ENCODE results near the gene FMN1.

The FMN1 gene

GRCh38 chr15:33048255-33048654 is 146.3 kb downstream of the FMN1 start:
- DNase-seq, result peak; percentile 32

- no peak for DNase-seq
These were observed 147.4 kb downstream of the FMN1 start for GRCh38 chr15:33047077-33047476.

GRCh38 chr15:33046329-33046728 is 148.2 kb downstream of the FMN1 start:
- DNase-seq, result no peak

DNA sequence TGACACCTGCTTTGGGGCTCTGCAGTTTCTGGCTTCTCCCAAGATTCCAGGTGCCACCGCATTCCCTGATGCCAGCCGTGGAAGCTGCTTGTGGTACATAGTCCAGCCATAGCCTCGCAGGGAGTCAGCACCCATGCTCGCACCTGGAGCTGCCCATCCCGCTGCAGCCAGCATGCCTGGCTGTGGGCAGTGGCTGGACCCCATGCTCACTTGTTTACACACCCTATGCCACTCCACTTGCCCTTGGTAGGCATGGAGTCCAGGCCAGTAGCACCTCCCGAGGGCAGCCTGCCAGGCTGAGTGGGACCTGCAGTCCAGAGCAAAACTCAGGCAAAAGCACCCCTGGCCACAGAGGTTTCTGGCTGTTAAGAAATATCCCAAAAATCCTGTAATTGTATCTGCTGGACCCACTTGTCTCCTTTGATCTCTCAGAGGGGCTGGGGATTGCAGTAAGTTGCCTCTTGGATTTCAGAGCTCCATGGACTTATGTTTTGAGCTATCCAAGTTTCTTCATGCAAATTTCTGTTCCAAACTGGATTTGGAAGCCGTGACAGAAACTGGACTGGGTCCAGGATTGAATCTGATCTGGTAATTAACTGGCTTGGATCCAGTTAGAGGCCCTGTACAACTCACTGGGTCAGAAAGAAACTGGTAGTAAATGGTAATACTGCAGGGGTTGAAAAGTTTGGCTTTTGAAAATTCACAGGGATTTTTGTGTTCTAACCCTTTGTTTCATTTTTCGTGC is 149.3 kb downstream of the FMN1 start:
- DNase-seq, result no peak

- DNase-seq, result no peak
These were observed 149.9 kb downstream of the FMN1 start for GRCh38 chr15:33044598-33044997.

- DNase-seq, result no peak
These were observed 150.9 kb downstream of the FMN1 start for GRCh38 chr15:33043636-33044035.

DNA sequence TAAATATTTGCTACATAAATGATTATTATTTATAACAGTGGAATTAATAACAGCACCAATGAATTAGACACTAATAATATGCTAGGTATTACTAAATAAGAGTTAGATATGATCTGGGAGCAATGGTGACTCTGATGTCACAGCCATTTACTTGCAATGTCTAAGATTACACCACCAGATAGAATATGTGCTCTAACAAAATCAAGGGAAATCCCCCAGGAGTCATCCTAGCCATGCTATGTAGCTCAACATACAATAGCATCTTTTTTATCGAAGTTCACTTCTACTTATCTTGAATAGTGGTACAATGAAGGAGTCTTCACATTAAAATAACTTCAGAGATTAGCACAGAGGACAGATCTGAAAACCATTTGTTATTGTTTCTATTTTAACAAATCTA is 154.0 kb downstream of the FMN1 start:
- DNase-seq, result no peak

DNA sequence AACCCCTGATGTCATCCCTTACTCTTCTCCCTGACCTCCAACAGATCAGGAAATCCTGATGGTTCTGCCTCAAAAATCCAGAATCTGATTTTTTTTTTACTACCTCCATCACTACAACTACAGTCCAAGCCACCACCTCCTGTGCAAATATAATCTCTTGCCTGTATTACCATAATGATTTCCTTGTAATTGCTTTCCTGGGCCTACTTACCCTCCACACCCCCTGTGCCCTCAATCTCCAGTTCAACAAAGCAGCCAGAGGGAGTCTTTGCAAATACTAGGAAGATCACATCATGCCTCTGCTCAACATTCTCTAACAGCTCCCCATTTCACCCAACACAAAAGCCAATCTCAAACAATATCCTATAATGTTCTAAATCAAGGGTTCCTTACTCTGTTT is 159.9 kb downstream of the FMN1 start:
- DNase-seq, result no peak

GRCh38 chr15:33032053-33032452 is 162.5 kb downstream of the FMN1 start:
- DNase-seq, result peak; percentile 32

DNA sequence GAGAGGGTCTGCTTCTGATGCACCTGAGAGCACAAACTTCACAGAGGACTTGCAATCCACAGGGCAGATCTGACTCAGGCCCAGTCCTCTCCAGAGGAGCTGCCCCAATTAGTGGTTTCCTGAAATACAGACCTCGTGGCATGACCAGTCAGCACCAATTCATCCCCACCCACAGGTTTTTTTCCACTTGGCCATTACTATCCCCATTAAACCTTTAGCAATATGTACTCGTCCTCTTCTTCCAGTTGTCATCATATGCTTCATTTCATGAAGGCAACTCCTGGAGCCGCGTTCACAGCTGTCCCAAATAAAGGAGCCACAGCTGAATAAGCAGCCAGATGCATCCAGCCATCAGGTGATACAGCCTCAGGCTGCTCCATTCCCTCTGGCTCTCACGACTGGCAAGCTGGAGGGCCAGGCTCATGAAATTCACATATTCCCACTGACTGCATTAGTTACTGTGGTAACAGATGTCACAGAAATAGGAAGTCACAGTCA is 163.1 kb downstream of the FMN1 start:
- DNase-seq, result peak; percentile 67

- DNase-seq, result no peak
These were observed 164.2 kb downstream of the FMN1 start for GRCh38 chr15:33030315-33030714.

DNA sequence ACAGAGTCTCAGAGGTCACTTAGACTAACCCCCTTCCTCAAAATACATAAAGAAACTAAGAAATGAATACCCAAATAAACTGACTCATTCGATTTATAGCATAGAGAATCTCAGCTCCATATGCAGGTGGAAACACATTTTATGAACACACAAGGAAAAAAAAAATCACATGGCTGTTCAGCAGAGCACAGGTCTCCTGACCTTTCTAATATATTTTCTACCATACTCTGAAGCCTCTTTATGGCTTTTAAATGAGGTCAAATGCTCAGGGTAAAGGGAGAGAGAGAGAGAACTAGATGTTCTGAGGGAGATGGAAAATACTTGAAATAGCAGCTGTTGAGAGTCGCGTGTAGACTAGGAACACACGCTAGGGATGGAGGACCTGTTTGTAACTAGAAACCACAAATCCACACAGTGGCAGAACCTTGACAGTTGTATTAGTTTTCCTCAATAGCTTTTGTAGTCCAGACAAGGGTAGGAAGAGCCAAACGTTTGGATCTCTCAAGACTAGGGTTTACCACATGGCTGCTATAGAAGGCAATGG is 165.3 kb downstream of the FMN1 start:
- no peak for DNase-seq

GRCh38 chr15:33028495-33028894 is 166.0 kb downstream of the FMN1 start:
- DNase-seq, result peak; percentile 40

- no peak for DNase-seq
These were observed 167.0 kb downstream of the FMN1 start for GRCh38 chr15:33027306-33028035.

DNA sequence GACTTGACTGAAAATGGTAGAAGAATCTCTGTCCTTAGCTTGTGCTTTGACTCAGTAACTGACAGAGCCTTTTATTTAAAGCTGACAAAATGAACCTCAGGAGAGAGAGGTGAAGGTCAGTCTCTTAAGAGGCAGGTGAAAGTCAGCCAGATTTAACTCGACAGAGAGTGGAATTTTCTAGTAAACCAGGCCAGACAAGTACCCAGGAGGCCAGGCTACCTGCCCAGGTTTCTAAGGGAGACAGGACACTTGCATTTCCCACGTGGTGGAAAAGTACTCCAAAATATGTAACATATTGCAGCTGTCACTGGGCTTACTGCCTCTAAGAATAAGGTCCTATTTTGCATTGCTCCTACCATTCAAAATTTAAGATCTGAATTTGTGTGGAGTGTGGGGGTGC is 167.9 kb downstream of the FMN1 start:
- DNase-seq, result no peak

GRCh38 chr15:33022629-33023028 is 171.9 kb downstream of the FMN1 start:
- DNase-seq, result peak; percentile 65

DNA sequence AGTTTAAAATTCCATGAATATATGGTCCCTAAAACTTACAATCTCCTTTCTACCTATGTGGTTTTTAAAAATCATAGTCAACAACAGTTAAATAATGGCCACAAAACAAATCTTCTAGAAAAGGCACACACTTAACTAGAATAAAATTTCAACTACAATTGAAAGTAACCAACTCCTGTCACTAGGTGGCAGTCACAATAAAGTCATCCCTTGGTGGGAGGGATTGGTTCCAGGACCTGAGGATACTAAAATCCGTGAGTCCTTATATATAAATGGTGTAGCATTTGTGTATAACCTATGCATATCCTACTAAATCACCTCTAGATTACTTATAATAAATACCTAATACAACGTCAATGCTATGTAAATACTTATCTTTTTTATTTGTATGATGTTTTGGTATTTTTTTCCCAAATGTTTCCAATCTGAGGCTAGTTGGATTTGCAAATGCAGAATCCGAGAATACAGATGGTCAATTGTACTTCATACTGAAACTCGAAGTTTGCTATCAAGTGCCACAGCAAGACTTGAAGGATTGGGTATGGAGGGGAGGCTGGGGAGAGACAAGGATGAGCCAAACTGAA is 172.6 kb downstream of the FMN1 start:
- peak; percentile 68 for DNase-seq

DNA sequence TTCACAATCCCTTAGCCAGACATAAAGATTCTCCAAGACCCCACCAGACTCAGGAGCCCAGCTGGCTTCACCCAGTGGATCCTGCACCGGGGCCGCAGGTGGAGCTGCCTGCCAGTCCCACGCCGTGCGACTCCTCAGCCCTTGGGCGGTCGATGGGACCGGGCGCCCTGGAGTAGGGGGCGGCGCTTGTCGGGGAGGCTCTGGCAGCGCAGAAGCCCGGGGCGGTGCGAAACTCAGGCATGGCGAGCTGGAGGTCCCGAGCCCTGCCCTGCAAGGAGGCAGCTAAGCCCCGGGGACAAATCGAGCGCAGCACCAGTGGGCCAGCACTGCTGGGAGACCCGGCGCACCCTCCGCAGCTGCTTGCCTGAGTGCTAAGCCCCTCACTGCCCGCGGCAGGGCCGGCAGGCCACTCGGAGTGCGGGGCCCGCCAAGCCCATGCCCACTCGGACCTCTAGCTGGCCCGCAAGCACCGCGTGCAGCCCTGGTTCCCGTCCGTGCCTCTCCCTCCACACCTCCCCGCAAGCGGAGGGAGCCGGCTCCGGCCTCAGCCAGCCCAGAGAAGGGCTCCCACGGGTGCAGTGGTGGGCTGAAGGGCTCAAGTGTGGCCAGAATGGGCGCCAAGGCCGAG is 175.0 kb downstream of the FMN1 start:
- no peak for DNase-seq

GRCh38 chr15:33016405-33017024 is 178.0 kb downstream of the FMN1 start:
- DNase-seq, result no peak

DNA sequence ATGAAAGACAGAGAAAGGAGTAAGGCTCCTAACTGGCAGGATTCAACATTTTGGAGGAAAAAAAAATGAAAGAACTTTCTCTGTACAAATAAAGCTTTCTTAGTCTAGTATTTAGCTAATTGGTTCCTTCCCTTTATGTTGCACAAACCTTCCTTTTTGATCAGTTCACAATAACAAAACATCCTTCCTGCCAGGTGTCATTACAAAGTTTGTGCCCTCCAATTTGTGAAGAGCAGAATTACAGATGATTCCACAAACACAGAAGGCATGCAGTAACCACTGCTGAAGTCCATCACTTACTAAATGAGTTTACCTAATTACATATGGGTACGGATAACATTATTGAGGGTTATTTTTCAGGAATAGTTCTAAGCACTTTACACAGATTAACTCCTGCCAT is 179.9 kb downstream of the FMN1 start:
- DNase-seq, result no peak

GRCh38 chr15:33013827-33014445 is 180.6 kb downstream of the FMN1 start:
- DNase-seq, result peak; percentile 88

DNA sequence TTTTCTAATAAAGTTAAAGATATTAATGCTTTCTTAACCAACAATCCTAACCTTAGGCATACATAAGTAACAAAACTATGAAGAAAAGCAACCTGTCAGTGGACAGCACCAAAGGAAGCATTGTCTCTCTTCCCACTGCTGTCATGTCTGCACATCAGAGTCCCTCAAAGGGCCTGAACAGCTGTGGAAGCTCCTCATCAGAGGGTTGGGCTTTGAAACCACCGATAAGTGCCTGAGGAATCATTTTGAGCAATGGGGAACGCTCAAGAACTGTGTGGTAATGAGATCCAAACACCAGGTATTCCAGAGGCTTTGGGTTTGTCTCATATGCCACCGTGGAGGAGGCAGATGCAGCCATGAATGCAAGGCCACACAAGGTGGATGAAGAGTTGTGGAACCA is 182.5 kb downstream of the FMN1 start:
- no peak for DNase-seq
